Measurements from ENCODE around the gene SPTBN5. TPM values are rescaled to one million over a fixed set of nuclear protein-coding genes. Genes with fewer than 3 reads are reported as not detected.

SPTBN5 gene
- total RNA-seq, 1 experiment from 2014 or later, result 0.69 TPM

DNA sequence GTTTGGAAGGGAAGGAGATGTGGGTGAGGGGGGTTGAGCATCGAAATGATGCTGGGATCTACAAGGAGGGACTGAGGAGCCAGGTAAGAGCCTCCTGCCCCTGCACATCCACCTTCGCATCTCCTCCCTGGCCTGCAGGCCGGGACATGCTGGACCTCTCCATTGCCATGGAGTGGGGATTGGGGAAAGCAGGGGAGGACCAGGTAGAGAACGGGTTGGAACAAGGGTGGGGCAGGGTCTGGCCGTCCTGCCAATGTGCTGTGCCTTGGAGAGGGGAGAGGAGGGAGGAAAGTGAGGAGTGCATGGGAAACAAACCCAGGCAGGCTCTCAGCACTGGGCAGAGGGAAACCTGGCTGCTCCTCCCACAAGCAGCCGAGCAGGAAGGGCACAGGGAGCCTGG is 44.6 kb downstream of the SPTBN5 start:
- no peak for DNase-seq (ENCODE audit: low read depth)

DNA sequence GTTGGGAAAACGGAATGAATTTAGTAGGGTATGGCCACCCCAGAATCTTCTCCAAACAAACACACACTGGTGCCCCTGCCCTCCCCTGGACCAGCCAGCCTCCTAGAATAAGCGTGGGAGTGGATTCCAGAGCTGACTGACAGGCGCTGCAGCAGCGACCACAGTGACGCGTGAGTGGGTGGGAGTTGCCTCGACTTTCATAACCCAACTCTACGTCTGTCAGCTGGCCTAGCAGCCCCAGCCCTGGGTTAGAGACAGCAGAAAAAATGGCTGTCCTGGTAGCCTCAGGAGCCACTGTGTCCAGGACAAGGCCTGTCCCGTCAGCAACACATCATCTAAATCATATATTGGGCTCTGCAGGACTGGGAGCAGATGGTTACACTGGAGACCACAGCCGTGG is 45.2 kb downstream of the SPTBN5 start:
- no peak for DNase-seq (ENCODE audit: low read depth)

DNA sequence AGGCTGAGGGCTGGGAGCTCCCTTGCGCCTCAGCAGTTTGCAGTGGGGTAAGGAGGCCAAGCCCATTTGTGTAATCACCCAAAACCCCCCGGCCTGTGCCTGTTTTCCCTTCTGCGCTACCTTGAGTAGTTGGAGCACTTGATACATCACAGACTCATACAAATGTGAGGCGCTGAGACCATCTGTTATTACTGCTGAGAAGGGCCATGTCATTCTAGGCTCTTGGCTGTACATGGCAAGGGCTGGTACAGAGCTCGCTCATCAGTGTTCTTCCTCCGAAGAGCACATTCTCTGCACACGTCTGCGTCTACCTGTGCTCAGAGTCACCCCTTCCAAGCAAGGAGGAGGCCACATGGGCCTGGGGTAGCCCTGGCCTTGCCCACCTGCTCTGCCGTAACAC is 45.9 kb downstream of the SPTBN5 start:
- no peak for DNase-seq (ENCODE audit: low read depth)

DNA sequence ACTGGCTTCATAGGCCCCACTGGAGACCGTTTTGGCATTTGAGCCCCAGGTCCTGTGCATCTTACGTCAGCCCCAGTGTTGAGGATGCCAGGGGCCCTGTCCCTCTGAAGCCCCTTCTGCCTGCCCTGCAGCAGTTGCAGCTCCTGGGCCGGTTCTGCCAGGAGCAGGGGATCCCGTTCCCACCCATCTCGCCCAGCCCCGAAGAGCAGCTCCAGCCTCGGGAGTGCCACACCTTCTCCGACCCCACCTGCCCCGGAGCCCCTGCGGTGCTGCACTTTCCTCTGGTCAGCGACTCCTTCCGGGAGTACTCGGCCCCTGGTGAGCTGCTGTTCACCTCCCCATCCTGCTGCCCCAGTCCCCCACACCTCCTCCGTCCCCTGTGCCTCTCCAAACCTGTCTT is 46.6 kb downstream of the SPTBN5 start:
- DNase-seq (ENCODE audit: low read depth), result no peak

DNA sequence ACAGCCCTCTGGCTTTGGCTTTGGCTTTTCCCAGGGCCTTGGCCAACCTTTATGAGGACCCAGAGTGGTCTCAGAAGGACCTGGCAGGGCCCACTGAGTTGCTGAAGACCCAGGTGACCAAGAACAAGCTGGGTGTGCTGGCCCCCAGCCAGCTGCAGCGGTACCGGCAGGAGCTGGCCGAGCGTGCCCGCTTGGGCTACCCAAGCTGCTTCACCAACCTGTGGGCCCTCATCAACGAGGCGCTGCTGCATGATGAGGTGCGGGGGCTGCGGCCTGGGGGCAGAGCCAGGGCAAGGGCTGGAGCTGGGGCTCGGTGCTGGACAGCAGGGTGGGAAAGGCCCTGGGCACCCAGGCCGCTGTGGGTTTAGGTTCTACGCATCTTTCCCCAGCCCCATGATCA is 49.0 kb downstream of the SPTBN5 start:
- DNase-seq (ENCODE audit: low read depth), result no peak

DNA sequence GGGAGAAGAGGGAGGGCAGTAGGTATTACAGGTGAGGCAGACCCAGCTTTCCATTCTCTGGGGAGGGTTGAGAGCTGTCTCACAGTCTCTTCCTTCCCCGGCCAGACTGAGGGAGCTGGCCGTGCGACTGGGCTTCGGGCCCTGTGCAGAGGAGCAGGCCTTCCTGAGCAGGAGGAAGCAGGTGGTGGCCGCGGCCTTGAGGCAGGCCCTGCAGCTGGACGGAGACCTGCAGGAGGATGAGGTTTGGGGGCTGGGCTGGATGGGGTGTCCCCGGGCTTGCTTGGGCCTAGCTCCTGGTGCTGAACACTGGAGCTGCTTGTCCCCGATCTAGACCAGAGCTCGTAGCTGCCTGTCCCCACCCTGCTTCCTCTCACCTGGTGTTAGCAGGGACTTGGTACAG is 50.3 kb downstream of the SPTBN5 start:
- DNase-seq (ENCODE audit: low read depth), result no peak

DNA sequence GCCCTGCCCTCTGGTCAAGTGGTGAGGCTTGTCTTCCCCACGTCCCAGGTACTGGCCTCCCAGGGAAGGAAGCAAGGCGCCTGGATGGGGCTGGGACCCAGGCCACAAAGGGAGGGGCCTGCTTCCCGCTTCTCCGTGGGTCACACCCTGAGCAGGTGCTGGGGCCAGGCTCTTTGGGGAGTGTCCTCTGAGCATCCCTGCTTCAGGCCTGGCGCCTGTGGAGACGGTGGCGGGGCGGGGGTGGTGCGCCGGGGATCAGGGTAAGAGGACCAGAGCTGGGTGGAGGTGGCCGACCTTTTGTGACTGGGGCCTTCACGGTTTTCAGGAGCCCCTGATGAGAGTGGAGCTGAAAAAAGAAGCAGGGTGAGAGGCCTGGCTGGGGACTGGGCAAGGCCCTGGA is 51.6 kb downstream of the SPTBN5 start:
- no peak for DNase-seq (ENCODE audit: low read depth)

DNA sequence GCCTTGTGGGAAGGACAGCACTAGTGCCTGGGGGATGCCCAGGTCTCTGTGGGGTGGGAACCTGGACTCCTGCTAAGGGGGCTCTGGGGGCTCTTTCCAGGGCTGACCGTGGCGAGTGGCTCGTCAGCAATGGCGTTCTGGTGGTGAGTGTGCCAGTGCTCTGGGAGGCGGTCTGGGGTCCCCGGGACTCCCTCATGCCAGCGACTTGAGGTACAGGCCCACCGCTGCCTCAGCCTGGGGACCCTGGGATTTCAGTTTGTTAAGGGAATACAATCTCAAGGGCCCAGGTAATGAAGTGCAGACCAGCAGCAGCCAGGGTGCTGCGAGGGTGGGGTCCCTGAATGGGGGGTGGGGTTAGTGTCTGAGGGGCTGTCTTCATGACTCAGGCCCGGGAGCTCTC is 52.7 kb downstream of the SPTBN5 start:
- no peak for DNase-seq (ENCODE audit: low read depth)

DNA sequence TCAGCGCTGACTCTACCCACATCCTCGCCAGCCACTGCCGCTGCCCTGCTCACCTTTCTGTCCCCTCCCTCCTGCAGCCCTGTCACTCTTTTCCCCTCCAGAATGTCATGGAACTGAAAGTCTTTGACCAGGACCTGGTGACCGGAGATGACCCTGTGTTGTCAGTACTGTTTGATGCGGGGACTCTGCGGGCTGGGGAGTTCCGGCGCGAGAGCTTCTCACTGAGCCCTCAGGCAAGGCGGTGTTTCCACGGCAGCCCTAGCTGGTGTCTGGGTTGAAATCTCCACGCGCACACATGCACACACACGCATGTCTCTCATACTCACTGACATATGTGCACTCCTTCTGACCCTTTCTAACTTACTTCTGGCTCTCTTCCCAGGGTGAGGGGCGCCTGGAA is 53.2 kb downstream of the SPTBN5 start:
- no peak for DNase-seq (ENCODE audit: low read depth)

DNA sequence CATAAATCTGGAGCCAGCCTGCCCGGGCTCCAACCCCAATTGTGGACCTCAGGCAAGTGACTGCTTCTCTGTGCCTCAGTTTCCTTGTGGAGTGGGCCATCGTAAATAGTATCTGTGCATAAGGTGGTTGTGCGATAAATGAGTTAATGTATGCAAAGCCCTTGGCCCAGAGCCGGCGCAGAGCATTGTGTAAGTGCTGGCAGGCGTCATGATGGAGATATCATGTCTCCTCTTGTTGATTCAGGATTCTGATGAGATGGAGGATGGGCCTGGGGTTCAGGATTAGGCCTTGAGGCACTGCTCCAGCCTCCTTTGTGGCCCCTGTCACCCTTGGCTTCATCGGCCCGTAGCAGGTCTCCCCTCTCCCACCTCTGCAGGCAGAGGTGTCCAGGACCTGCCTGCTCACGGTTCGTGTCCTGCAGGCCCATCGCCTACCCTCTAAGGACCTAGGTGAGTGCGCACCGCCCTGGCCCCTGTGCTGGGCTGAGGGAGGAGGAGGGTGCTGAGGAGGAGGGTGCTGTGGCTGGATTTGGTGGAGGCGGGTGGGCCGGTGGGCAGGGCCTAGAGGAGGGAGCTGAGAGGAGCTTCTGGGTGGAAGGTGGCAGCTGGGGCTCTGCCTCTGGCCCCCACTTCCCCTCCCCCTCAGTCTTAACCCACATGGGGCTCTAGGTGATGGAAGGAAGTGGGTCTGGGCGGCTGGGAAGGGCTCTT is 53.9 kb downstream of the SPTBN5 start:
- no peak for DNase-seq (ENCODE audit: low read depth)

DNA sequence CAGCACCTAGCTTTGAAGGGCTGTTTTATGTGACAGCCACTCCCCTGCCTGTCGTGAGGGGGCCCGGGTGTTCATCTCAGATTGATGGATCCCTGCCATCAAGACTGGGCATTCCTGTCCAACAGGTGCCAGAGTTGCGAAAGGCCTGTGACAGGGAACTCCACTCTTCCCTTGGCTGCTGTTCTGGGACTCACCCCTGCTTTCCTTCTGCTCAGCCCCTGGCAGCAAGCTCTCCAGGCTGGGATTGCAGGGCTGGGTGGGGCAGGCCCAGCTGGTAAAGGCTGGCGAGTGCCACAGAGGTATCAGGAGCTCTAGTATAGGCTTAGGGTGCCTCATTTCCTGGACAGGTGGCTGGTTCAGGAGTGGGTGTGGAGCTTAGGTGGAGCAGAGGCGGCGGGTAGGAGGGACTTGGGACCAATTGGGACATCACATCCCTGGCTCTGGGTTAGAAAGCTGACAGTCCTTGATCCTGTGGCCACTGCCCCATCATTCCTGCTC is 55.4 kb downstream of the SPTBN5 start, which contains the start of gene PLA2G4B:
Gene PLA2G4B (plus strand): TSS at position 448 of the 498 bp plus-strand sequence. CDS start 67 bp downstream, outside the sequence.
- peak; percentile 50 for DNase-seq (ENCODE audit: low read depth)

DNA sequence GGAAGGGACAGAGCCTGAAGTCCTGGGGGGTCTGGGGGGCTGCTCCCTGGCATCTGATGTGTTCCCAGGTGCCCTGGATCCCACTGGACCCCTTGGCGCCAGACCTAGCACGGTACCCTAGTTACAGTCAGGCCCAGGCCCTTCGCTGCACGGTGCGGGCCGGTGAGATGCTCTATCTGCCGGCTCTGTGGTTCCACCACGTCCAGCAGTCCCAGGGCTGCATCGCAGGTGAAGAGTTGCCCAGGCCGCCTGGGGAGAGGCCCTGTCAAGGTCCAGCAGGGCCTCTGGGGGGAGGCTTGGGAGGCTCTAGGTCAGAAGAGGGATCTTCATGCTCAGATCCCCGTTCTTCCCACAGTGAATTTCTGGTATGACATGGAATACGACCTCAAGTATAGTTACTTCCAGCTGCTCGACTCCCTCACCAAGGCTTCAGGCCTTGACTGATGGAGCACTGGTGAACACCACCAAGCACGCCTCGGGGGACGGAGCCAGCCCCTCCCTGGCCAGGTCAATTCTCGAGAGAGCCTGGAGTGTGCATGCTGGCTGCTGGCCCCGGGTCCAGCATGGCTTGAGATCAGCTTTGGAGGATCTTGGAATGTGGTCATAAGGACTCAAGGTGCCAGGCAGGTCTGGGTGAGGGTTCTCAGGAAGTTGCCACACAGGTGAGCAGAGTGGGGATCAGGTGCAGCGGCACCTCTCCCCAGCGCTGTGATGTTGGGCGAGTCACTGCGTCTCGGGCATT is 57.0 kb downstream of the SPTBN5 start:
- DNase-seq (ENCODE audit: low read depth), result no peak

DNA sequence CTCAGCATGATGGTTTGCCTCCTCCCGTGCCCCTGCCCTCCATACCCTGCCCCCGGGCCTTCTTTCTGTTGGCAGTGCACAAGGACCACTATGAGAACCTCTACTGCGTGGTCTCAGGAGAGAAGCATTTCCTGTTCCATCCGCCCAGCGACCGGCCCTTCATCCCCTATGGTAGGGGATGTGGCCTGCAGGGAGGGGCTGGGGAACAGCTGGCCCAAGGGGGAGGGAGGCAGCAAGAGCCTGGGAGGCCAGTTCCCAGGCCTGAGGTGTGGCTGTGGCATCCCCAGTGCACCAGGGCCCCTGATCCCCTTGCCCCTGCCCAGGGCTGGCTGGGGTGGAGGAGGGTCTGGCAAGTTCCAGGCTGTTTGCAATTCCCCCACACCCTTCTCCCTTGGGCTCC is 57.8 kb downstream of the SPTBN5 start:
- no peak for DNase-seq (ENCODE audit: low read depth)

DNA sequence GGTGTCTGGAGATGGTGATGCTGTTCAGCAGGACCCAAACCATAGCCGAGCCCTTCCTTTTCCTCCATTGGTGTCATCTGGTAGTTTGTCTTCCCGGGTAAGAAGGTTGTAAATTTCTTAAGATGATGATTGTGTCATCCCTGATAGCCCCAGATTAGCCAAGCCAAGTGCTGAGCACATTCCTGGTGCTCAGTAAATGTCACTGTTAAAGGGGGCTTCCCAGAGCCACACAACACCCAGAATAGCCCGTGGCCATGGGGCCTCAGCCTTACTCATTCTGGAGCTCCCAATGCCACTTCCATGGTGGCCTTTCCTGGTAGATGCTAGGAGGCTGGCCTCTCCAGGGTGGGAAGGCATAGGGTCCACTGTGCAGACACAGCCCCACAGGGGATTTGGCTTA is 59.8 kb downstream of the SPTBN5 start:
- no peak for DNase-seq (ENCODE audit: low read depth)

DNA sequence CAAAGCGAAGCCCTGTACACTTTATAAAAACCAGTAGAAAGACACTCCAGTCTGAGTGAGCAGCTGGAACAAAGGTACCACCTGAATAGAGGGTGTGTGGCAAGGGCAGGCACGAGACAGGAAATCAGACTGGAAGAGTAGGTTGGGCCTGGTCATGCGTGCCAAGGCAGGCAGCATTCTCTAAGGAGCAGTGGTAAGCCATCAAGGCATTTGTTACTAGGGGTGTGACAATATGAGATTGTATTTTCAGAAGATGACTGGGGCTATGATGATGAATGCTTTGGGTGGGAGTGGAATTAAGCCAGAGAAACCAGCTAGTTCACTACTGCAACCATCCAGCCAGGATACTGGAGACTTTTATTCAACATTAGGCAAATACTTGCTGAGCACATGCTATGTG is 61.0 kb downstream of the SPTBN5 start:
- DNase-seq (ENCODE audit: low read depth), result no peak

DNA sequence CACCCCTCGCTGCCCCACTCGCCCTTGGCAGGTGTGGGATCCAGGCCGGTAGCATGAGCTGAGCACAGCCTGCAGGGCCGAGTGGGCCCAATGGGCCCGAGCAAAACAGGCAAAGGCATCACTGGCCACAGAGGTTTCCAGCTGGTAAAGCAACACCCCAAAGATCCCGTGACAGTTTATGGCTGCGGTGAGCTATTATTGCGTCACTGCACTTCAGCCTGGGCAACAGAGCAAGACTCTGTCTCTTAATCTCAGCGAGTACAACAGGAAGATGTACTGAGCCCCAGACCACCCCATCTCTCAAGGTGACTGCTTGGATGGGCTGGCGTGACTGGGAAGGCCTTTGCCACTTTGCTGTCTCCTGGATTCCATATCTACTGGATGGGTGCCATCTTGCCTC is 61.6 kb downstream of the SPTBN5 start:
- no peak for DNase-seq (ENCODE audit: low read depth)

DNA sequence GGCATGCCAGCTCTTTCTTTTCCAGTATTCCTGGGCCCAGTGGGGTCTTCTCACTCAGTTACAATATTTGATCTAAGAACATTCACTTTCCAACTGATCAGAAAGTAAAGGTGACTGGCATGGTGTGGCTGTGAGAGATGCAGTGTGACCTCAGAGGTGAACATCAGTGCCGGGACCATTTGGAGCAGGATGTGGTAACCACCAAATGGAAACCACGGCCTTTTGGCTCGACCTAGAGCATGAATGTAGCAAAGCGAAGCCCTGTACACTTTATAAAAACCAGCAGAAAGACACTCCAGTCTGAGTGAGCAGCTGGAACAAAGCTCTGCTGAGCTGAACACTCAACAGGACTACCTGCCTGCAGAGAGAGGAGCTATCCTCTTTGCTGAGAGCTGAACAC is 62.6 kb downstream of the SPTBN5 start:
- peak; percentile 41 for DNase-seq (ENCODE audit: low read depth)

DNA sequence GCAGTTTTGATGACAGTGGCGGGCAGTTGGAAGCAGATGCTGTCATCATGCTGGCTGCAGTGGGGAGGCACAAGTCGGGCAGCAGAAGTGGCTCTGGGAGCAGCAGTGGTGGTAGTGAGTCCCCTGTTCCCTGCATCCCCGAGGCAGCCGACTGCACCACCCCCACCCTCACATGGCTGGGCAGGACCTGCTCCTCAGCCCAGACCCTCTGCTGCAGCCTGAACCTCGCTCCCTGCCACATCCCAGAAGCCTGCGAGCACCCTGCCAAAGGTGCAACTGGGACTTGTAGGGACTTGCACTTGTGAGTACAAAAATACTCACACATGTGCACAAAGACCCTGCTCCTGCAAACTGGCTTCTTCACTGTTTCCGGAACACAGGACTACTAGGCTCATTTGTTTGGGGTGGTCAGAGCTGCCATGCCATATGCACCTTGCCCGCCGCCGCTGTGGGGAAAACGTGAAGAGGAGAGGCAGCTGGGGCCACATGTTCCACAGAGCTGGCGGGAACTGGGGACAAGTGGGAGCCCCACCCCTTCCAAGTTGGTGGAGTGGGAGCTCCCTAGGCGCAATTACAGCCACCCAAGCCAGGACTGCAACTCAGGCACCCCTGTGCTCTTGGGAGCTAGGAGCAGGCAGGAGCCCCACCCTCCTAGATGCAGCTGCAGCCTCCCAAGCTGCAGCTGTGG is 63.8 kb downstream of the SPTBN5 start:
- no peak for DNase-seq (ENCODE audit: low read depth)

DNA sequence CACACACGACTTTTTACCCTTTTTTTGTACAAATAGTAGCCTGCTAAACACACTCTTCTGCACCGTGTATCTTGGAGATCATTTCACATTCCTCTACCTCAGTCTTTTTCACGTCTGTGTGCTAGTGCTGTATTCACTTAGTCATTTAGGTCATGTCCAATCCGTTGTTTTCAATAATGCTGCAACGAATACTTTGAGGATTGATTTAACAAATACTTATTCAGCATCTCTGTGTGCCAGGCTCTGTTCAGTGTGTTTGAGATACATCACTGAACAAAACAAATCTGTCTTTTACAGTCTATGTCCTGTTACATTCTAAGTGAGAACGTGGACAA is 65.1 kb downstream of the SPTBN5 start:
- DNase-seq (ENCODE audit: low read depth), result no peak

DNA sequence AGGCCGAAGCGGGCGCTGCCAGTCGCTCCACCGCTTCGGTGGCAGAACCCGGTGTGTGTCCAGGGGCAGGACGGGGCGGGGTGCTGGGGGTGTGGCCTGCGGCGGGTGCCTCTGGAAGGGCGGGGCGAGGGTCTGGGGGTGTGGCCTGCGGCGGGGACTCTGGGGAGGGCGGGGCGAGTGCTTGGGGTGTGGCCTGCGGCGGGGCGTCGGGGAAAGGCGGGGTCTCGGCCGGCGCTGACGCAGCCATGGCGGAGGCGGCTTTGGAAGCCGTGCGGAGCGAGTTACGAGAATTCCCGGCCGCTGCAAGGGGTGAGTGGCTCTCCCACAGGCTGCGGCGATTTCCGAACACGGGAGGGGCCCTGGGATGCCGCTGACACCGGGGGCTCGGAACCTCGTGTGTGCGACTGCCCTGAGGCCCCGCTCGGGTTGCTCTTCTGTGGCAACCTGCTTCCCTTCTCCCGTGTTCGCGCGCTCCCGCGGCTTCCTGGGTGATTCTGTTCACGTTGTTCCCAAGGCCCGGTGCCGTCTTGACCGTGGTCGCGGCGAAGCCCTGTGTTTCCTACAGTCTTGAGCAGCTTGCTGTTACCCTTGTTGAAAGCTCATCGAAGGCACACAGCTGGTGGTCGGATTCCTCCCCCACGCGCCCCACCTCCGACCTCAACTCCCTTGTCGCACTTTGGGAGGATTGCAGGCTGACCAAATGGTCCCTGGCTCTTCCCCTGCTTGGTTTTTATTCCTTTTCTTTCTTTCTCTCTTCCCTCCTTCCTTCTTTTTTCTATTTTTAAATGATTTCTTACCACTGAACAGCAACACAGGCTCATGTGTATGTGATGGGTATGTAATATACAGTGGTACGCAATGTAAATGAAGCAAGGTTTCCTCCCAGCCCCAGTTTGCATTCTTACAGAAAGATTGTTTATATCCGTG is 65.7 kb downstream of the SPTBN5 start, which contains the start of gene JMJD7:
Gene JMJD7 (plus strand): TSS at position 213 of the 927 bp plus-strand sequence. CDS start 33 bp downstream, at position 246.
- peak; percentile 77 for DNase-seq (ENCODE audit: low read depth)

DNA sequence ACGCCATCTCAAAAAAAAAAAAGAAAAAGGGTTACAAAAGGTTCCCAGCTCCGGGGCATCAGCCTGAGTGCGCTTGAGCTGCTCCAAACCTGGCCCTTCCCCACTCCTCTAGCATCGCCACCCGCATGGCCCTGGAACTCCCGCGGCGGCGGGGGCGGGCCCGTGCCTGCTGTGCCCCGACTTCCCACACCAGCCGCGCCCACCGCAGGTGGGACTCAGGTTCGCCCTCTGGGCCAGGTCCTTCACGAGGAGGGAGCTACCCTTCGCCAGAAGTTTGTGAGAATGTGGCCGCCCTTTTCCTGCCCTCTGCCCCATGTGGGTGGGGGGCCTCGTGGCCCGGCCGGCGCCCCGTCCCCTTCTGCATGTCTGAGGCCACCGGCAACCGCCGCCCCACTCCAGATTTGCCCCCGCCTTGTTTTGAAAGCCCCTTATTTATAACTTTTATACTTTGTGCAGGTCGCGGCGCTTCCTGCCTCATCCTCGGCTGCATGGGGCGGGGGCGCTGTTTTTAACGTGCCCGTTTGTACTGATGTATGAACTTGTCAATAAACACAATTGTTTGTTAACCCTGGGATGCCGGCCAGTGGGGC is 66.5 kb downstream of the SPTBN5 start:
- no peak for DNase-seq (ENCODE audit: low read depth)
